HEK293T (cell line): ENCODE results near the gene CELF5.

Source experiments
- CTCF ChIA-PET: fragments of 350-600 bp; formaldehyde crosslinking; extraction: SDS; loops from one replicate; lab custom pipeline; 2021; ENCODE audit warnings: antibody characterized with exemption, inconsistent platforms; lab: Yijun Ruan, JAX
- POLR2A ChIA-PET: fragments of 350-600 bp; formaldehyde crosslinking; extraction: SDS; loops from one replicate; lab custom pipeline; 2020; ENCODE audit warnings: antibody characterized with exemption, inconsistent platforms; lab: Yijun Ruan, JAX
- DNase-seq: peaks from one replicate; pipeline ENCODE4 v3.0.0; 2012; ENCODE audit warnings: mixed read lengths; ENCODE audit errors: extremely low spot score
- ARNT ChIP-seq: fragments of 450-650 bp; IDR thresholded peaks from 2 replicates; pipeline ENCODE4 v1.6.1; 2017; ENCODE audit warnings: mild to moderate bottlenecking
- BHLHE40 ChIP-seq: fragments of 450-650 bp; IDR thresholded peaks from 2 replicates; pipeline ENCODE4 v1.6.1; 2016; ENCODE audit warnings: mild to moderate bottlenecking, moderate library complexity, borderline replicate concordance
- CTBP1 ChIP-seq: fragments of 450-650 bp; IDR thresholded peaks from 2 replicates; pipeline ENCODE4 v1.6.1; 2016; ENCODE audit warnings: borderline replicate concordance
- ELF4 ChIP-seq: fragments of 450-650 bp; IDR thresholded peaks from 2 replicates; pipeline ENCODE4 v1.6.1; 2017; ENCODE audit warnings: antibody characterized with exemption
- FOXA1 ChIP-seq: fragments of 450-650 bp; IDR thresholded peaks from 2 replicates; pipeline ENCODE4 v1.6.1; 2016; ENCODE audit warnings: mild to moderate bottlenecking
- FOXK2 ChIP-seq: fragments of 450-650 bp; IDR thresholded peaks from 2 replicates; pipeline ENCODE4 v1.6.1; 2016; ENCODE audit warnings: mild to moderate bottlenecking
- FOXM1 ChIP-seq: fragments of 450-650 bp; IDR thresholded peaks from 2 replicates; pipeline ENCODE4 v1.6.1; 2017; ENCODE audit warnings: mild to moderate bottlenecking, borderline replicate concordance
- HDGF ChIP-seq: fragments of 450-650 bp; IDR thresholded peaks from 2 replicates; pipeline ENCODE4 v1.6.1; 2017; ENCODE audit warnings: antibody characterized with exemption, borderline replicate concordance
- L3MBTL2 ChIP-seq: fragments of 450-650 bp; conservative IDR thresholded peaks from 2 replicates; pipeline ENCODE4 v1.6.1; 2016; ENCODE audit warnings: mild to moderate bottlenecking
- LEF1 ChIP-seq: fragments of 450-650 bp; IDR thresholded peaks from 2 replicates; pipeline ENCODE4 v1.6.1; 2017; ENCODE audit warnings: mild to moderate bottlenecking, borderline replicate concordance
- NFRKB ChIP-seq: fragments of 450-650 bp; IDR thresholded peaks from 2 replicates; pipeline ENCODE4 v1.6.1; 2016; ENCODE audit warnings: mild to moderate bottlenecking, moderate library complexity
- PKNOX1 ChIP-seq: fragments of 450-650 bp; IDR thresholded peaks from 2 replicates; pipeline ENCODE4 v1.6.1; 2016
- SP1 ChIP-seq: fragments of 450-650 bp; IDR thresholded peaks from 2 replicates; pipeline ENCODE4 v1.6.1; 2017
- SUZ12 ChIP-seq: fragments of 450-650 bp; IDR thresholded peaks from 2 replicates; pipeline ENCODE4 v1.6.1; 2016; ENCODE audit warnings: mild to moderate bottlenecking
- TARDBP ChIP-seq: fragments of 450-650 bp; IDR thresholded peaks from 2 replicates; pipeline ENCODE4 v1.6.1; 2016
- ZNF384 ChIP-seq: fragments of 450-650 bp; IDR thresholded peaks from 2 replicates; pipeline ENCODE4 v1.6.1; 2016

Gene CELF5

GRCh38 chr19:3236272-3236671 is 11.8 kb downstream of the CELF5 start:
- no peak for DNase-seq
- ChIA-PET POLR2A (no interaction called here), CTCF (no interaction called here)
- TF ChIP-seq FOXA1 (no peak), PKNOX1 (no peak), CTBP1 (no peak), L3MBTL2 (no peak), ELF4 (no peak), BHLHE40 (no peak), TARDBP (no peak), FOXM1 (no peak), NFRKB (no peak), FOXK2 (no peak), SUZ12 (no peak), HDGF (no peak), ARNT (no peak)

- no peak for DNase-seq
- CTCF ChIA-PET: no interaction called here
- TF ChIP-seq ARNT (no peak), HDGF (no peak), BHLHE40 (no peak), TARDBP (no peak), SUZ12 (no peak), LEF1 (no peak), NFRKB (no peak), FOXA1 (no peak), ZNF384 (no peak), CTBP1 (no peak), PKNOX1 (no peak), L3MBTL2 (no peak), SP1 (no peak), FOXM1 (no peak), FOXK2 (no peak), ELF4 (no peak)
- POLR2A ChIA-PET: no interaction called here
These were observed 13.7 kb downstream of the CELF5 start for GRCh38 chr19:3238066-3238561.

- ChIA-PET POLR2A (no interaction called here), CTCF (no interaction called here)
- TF ChIP-seq L3MBTL2: no peak
- TF ChIP-seq ZNF384: no peak
- TF ChIP-seq TARDBP: no peak
- no peak for TF ChIP-seq LEF1
- TF ChIP-seq NFRKB: no peak
- TF ChIP-seq FOXA1: no peak
- no peak for TF ChIP-seq ELF4
- TF ChIP-seq FOXM1: no peak
- TF ChIP-seq HDGF: no peak
- TF ChIP-seq PKNOX1: no peak
- DNase-seq: no peak
These were observed 14.9 kb downstream of the CELF5 start for GRCh38 chr19:3239367-3239766.

GRCh38 chr19:3243819-3244700 is 19.6 kb downstream of the CELF5 start:
- DNase-seq: peak; percentile 58
- ChIA-PET POLR2A (no interaction called here), CTCF (no interaction called here)
- no peak for TF ChIP-seq CTBP1
- TF ChIP-seq L3MBTL2: peak; percentile 28; the same call in 1 of the 2 replicates
- TF ChIP-seq HDGF: no peak
- no peak; the same call in 1 of the 2 replicates for TF ChIP-seq PKNOX1

- 0 out of 2 replicates have a peak, but pooled peaks have one; percentile 27 for TF ChIP-seq SP1
- TF ChIP-seq TARDBP: peak; percentile 70
- no peak for TF ChIP-seq CTBP1
- POLR2A ChIA-PET: no interaction called here
- CTCF ChIA-PET: no interaction called here
- no peak for DNase-seq
These were observed 20.6 kb downstream of the CELF5 start for GRCh38 chr19:3245050-3245449.
